H1 (cell line): ENCODE measurements around the gene NME4. TPM values are rescaled to one million over a fixed set of nuclear protein-coding genes. Genes with fewer than 3 reads are reported as not detected.

ENCODE experiments used
- CTCF ChIA-PET: fragments of 300-600 bp; sonication (Branson Sonifier 250); formaldehyde crosslinking; loops from one replicate; lab custom pipeline; 2021; ENCODE audit not compliant: partially characterized antibody; lab: Charles Lee
- POLR2A ChIA-PET: fragments of 300-600 bp; sonication (Branson Sonifier 250); formaldehyde crosslinking; loops from one replicate; lab custom pipeline; 2021; ENCODE audit warnings: inconsistent platforms; ENCODE audit not compliant: partially characterized antibody; lab: Charles Lee
- DNase-seq, 2 experiments: peaks; one replicate each; pipeline versions ENCODE4 v3.0.0 to v3.0.0-alpha.2; 2010 to 2022; ENCODE audit warnings: low spot score in 2 of 2, low read depth in 1 of 2, mixed read lengths in 1 of 2
- FAIRE-seq: peaks from 2 replicates; lab custom pipeline; 2011; peaks lifted over from hg19 to GRCh38; lab: Jason Lieb, UNC
- H2AFZ ChIP-seq: 2 replicates; pipeline ENCODE4 v1.8.1; 2012; ENCODE audit warnings: low read length, inconsistent platforms
- H2AK5ac ChIP-seq: 2 replicates; pipeline ENCODE4 v1.6.1; 2013; ENCODE audit warnings: low read depth, low read length
- H2BK120ac ChIP-seq: replicated peaks from 2 replicates; pipeline ENCODE3; 2013; ENCODE audit warnings: low read depth, low read length, inconsistent platforms
- H2BK12ac ChIP-seq: 2 replicates; pipeline ENCODE4 v1.6.1; 2013; ENCODE audit warnings: low read depth, low read length
- H2BK15ac ChIP-seq: 2 replicates; pipeline ENCODE4 v1.6.1; 2013; ENCODE audit warnings: low read length
- H2BK20ac ChIP-seq: 2 replicates; pipeline ENCODE4 v1.6.1; 2013; ENCODE audit warnings: low read length
- H2BK5ac ChIP-seq: 2 replicates; pipeline ENCODE4 v1.6.1; 2013; ENCODE audit warnings: low read depth, low read length
- H3K14ac ChIP-seq: 2 replicates; pipeline ENCODE4 v1.6.1; 2013; ENCODE audit warnings: inconsistent platforms; ENCODE audit not compliant: insufficient read length
- H3K18ac ChIP-seq: 2 replicates; pipeline ENCODE4 v1.6.1; 2013; ENCODE audit warnings: low read length; ENCODE audit errors: extremely low read depth
- H3K23ac ChIP-seq: 2 replicates; pipeline ENCODE4 v1.6.1; 2013; ENCODE audit warnings: inconsistent platforms; ENCODE audit not compliant: insufficient read length
- H3K23me2 ChIP-seq: 2 replicates; pipeline ENCODE4 v1.6.1; 2013; ENCODE audit warnings: low read depth, low read length
- H3K27ac ChIP-seq: 2 replicates; pipeline ENCODE4 v1.6.1; 2011; ENCODE audit warnings: low read depth, low read length, inconsistent platforms
- H3K27me3 ChIP-seq, 4 experiments: replicated peaks in 1 of 4; 1 replicate in 1 of 4; 2 replicates in 3 of 4; pipeline versions ENCODE4 v1.6.1 to v1.8.1; 2011 to 2013; ENCODE audit warnings: low read length in 3 of 4, mild to moderate bottlenecking in 3 of 4, inconsistent platforms in 2 of 4, mixed read lengths in 2 of 4, moderate library complexity in 1 of 4; ENCODE audit not compliant: control insufficient read depth in 3 of 4, insufficient read depth in 3 of 4; ENCODE audit errors: extremely low read depth in 1 of 4
- H3K36me3 ChIP-seq, 4 experiments: 2 replicates each; pipeline versions ENCODE4 v1.6.1 to v1.8.1; 2011 to 2013; ENCODE audit warnings: mild to moderate bottlenecking in 4 of 4, low read length in 3 of 4, moderate library complexity in 2 of 4, control low read depth in 1 of 4, inconsistent platforms in 1 of 4; ENCODE audit not compliant: insufficient read depth in 4 of 4, control insufficient read depth in 2 of 4
- H3K4ac ChIP-seq: replicated peaks from 2 replicates; pipeline ENCODE3; 2013; ENCODE audit warnings: low read length, low read depth, mixed read lengths, inconsistent platforms; ENCODE audit not compliant: insufficient read length
- H3K4me1 ChIP-seq, 4 experiments: replicated peaks in 1 of 4; 1 replicate in 1 of 4; 2 replicates in 3 of 4; pipeline versions ENCODE4 v1.6.1 to v1.8.1; 2011 to 2013; ENCODE audit warnings: low read length in 3 of 4, inconsistent platforms in 2 of 4, mixed read lengths in 1 of 4; ENCODE audit not compliant: insufficient read depth in 4 of 4, control insufficient read depth in 3 of 4
- H3K4me2 ChIP-seq, 2 experiments: 2 replicates each; pipeline versions ENCODE4 v1.6.1 to v1.8.1; 2011 to 2013; ENCODE audit warnings: low read depth in 2 of 2, low read length in 2 of 2, control low read depth in 1 of 2, inconsistent platforms in 1 of 2, mild to moderate bottlenecking in 1 of 2; ENCODE audit not compliant: insufficient read depth in 1 of 2
- H3K4me3 ChIP-seq, 4 experiments: fragments of 200-600, 300-600 bp in 1 of 4; sonication (generic), shearing (Covaris generic), sonication (Bioruptor Twin) in 1 of 4; 2 replicates each; pipeline versions ENCODE4 v1.5.1 to v1.8.1; 2011 to 2016; ENCODE audit warnings: low read length in 4 of 4, low read depth in 3 of 4, control low read depth in 2 of 4, inconsistent platforms in 2 of 4, mild to moderate bottlenecking in 2 of 4, mixed read lengths in 1 of 4, moderate library complexity in 1 of 4; ENCODE audit not compliant: insufficient read depth in 2 of 4; ENCODE audit errors: extremely low read depth in 1 of 4
- H3K56ac ChIP-seq: replicated peaks from 2 replicates; pipeline ENCODE3; 2013; ENCODE audit warnings: low read depth, mild to moderate bottlenecking, mixed read lengths, low read length, inconsistent platforms; ENCODE audit not compliant: insufficient read length
- H3K79me1 ChIP-seq: 2 replicates; pipeline ENCODE4 v1.6.1; 2013; ENCODE audit warnings: low read depth, low read length, control low read depth
- H3K79me2 ChIP-seq, 2 experiments: 2 replicates each; pipeline versions ENCODE4 v1.6.1 to v1.8.1; 2012 to 2013; ENCODE audit warnings: low read length in 2 of 2, mild to moderate bottlenecking in 2 of 2, inconsistent platforms in 1 of 2; ENCODE audit not compliant: insufficient read depth in 2 of 2, control insufficient read depth in 1 of 2
- H3K9ac ChIP-seq, 4 experiments: replicated peaks in 1 of 4; 1 replicate in 1 of 4; 2 replicates in 3 of 4; pipeline versions ENCODE4 v1.6.1 to v1.8.1; 2011 to 2013; ENCODE audit warnings: low read depth in 3 of 4, low read length in 3 of 4, control low read depth in 2 of 4, mild to moderate bottlenecking in 2 of 4, moderate library complexity in 2 of 4, inconsistent platforms in 1 of 4; ENCODE audit errors: extremely low read depth in 1 of 4
- H3K9me3 ChIP-seq, 2 experiments: 2 replicates each; pipeline versions ENCODE4 v1.6.1 to v1.8.1; 2012 to 2013; ENCODE audit warnings: mild to moderate bottlenecking in 2 of 2, moderate library complexity in 2 of 2, control low read depth in 1 of 2, inconsistent platforms in 1 of 2, low read depth in 1 of 2, low read length in 1 of 2, mixed read lengths in 1 of 2; ENCODE audit not compliant: insufficient read depth in 2 of 2
- H4K20me1 ChIP-seq, 2 experiments: replicated peaks in 1 of 2; 2 replicates each; pipeline versions ENCODE3 to v1.8.1; 2011 to 2013; ENCODE audit warnings: inconsistent platforms in 2 of 2, low read length in 2 of 2, mild to moderate bottlenecking in 1 of 2; ENCODE audit not compliant: insufficient read depth in 2 of 2, control insufficient read depth in 1 of 2
- H4K5ac ChIP-seq: 2 replicates; pipeline ENCODE4 v1.6.1; 2013; ENCODE audit warnings: low read length, low read depth, mixed read lengths, inconsistent platforms; ENCODE audit not compliant: insufficient read length
- H4K8ac ChIP-seq: 2 replicates; pipeline ENCODE4 v1.8.0; 2013; ENCODE audit warnings: mild to moderate bottlenecking, moderate library complexity, low read length, inconsistent platforms; ENCODE audit not compliant: insufficient read depth; ENCODE audit errors: extremely low read depth
- H4K91ac ChIP-seq: replicated peaks from 2 replicates; pipeline ENCODE3; 2013; ENCODE audit warnings: low read length, mixed read lengths, inconsistent platforms; ENCODE audit not compliant: insufficient read length
- BACH1 ChIP-seq: IDR thresholded peaks from 2 replicates; pipeline ENCODE4 v1.6.1; 2012; ENCODE audit warnings: low read length, improper control_type of control experiment
- BRCA1 ChIP-seq: IDR thresholded peaks from 2 replicates; pipeline ENCODE4 v1.6.1; 2012; ENCODE audit warnings: low read depth, low read length, improper control_type of control experiment
- CHD1 ChIP-seq: IDR thresholded peaks from 2 replicates; pipeline ENCODE4 v1.6.1; 2012; ENCODE audit warnings: low read depth, low read length, improper control_type of control experiment
- FOSL1 ChIP-seq: IDR thresholded peaks from 2 replicates; pipeline ENCODE4 v1.6.1; 2011; ENCODE audit warnings: mild to moderate bottlenecking, low read depth, low read length, moderate library complexity; ENCODE audit not compliant: insufficient read depth
- NRF1 ChIP-seq: IDR thresholded peaks from 2 replicates; pipeline ENCODE4 v1.6.1; 2011; ENCODE audit warnings: mild to moderate bottlenecking, low read depth, low read length, improper control_type of control experiment
- POLR2A ChIP-seq, 2 experiments: IDR thresholded peaks; 1 replicate in 1 of 2; 2 replicates in 1 of 2; pipeline ENCODE4 v1.6.1; 2011; ENCODE audit warnings: low read depth in 2 of 2, low read length in 2 of 2, mild to moderate bottlenecking in 2 of 2; ENCODE audit errors: control extremely low read depth in 1 of 2
- POLR2AphosphoS5 ChIP-seq: IDR thresholded peaks from 2 replicates; pipeline ENCODE4 v1.6.1; 2011; ENCODE audit warnings: low read depth, low read length
- RAD21 ChIP-seq, 2 experiments: IDR thresholded peaks in 1 of 2; conservative IDR thresholded peaks in 1 of 2; 2 replicates each; pipeline ENCODE4 v1.6.1; 2011; ENCODE audit warnings: low read depth in 2 of 2, low read length in 2 of 2, improper control_type of control experiment in 1 of 2, inconsistent platforms in 1 of 2, mild to moderate bottlenecking in 1 of 2, moderate library complexity in 1 of 2
- RFX5 ChIP-seq: IDR thresholded peaks from 2 replicates; pipeline ENCODE4 v1.6.1; 2011; ENCODE audit warnings: low read depth, low read length, improper control_type of control experiment, borderline replicate concordance
- SIRT6 ChIP-seq: IDR thresholded peaks from one replicate; pipeline ENCODE4 v1.7.1; 2012; ENCODE audit warnings: low read length, inconsistent platforms
- TCF12 ChIP-seq: IDR thresholded peaks from 2 replicates; pipeline ENCODE4 v1.6.1; 2011; ENCODE audit warnings: low read depth, mild to moderate bottlenecking, low read length
- WGBS, 2 experiments: shearing (Covaris generic) in 1 of 2; methylation state at CpG; one replicate each; pipeline versions ENCODE4 v1.1.6 to v1.1.7; 2013 to 2015; ENCODE audit warnings: low lambda C conversion rate in 2 of 2, mixed read lengths in 2 of 2, inconsistent platforms in 1 of 2, low coverage in 1 of 2, missing lambda C conversion rate in 1 of 2; ENCODE audit not compliant: insufficient replicate concordance in 2 of 2, insufficient coverage in 1 of 2, insufficient read length in 1 of 2; ENCODE audit errors: extremely low coverage in 1 of 2, missing lambda C conversion rate in 1 of 2; 5-methylcytosine and 5-hydroxymethylcytosine counted together
- polyA plus RNA-seq, 7 experiments: library from polyadenylated mRNA; depleted of rRNA in 3 of 7; stranded (reverse) in 5 of 7; unstranded in 2 of 7; fragments of >200 nt in 5 of 7; fragments of 200-250 nt in 2 of 7; gene quantifications; 1 replicate in 5 of 7; 2 replicates in 1 of 7; 4 replicates in 1 of 7; pipeline versions ENCODE4 v1.2.1 to v1.2.3, GENCODE V29; 2011 to 2013; ENCODE audit warnings: missing spikeins in 2 of 7, mixed read lengths in 2 of 7
- total RNA-seq: library from RNA; stranded (reverse); fragmentation: NEBNext Ultra II Directional; extraction: Animal tissue kit (Norgen Biotek cat#: 25700); gene quantifications from 2 replicates; pipeline ENCODE4 v1.2.1, GENCODE V29; 2021
- TF ChIP-seq, protein P1 (sequence below): IDR thresholded peaks from 2 replicates; pipeline ENCODE4 v1.6.1; 2012; ENCODE audit warnings: low read length, inconsistent platforms

Gene NME4
- total and polyA plus RNA-seq, 2 of the 8 experiments (the other 6 are each of a cell fraction or from before 2014, with no cell fraction given), result 408 to 863 TPM

- no peak overlapping the region for H3K56ac ChIP-seq
- no peak overlapping the region for H3K14ac ChIP-seq
- H2BK15ac ChIP-seq, result no peak overlapping the region
- H3K23me2 ChIP-seq, result no peaks in the 10 kb centered on the region
- no peak overlapping the region for H4K8ac ChIP-seq
- peaks cover 3% of the 10 kb centered on the region for H3K79me1 ChIP-seq
- CTCF ChIA-PET, result interaction anchor here (1.3 to 1.8 kb wide), 3 partner anchors 25 to 49 kb away, joined by 3 to 6 read pairs (median 5); no protein-coding TSS in a partner anchor
- 88% methylated on average over 6 of the region's 6 CpGs; no CpG with 5 or more reads in 1 of the 2 experiments for WGBS, 2 experiments
- no peaks in the 10 kb centered on the region for H3K36me3 ChIP-seq
- H2AK5ac ChIP-seq, result no peak overlapping the region
- no peak overlapping the region for H2BK12ac ChIP-seq
- no peaks in the 10 kb centered on the region for H3K4me1 ChIP-seq
- no peak overlapping the region for H4K5ac ChIP-seq
- TF ChIP-seq SIRT6, result no peak
- TF ChIP-seq, protein P1, sequence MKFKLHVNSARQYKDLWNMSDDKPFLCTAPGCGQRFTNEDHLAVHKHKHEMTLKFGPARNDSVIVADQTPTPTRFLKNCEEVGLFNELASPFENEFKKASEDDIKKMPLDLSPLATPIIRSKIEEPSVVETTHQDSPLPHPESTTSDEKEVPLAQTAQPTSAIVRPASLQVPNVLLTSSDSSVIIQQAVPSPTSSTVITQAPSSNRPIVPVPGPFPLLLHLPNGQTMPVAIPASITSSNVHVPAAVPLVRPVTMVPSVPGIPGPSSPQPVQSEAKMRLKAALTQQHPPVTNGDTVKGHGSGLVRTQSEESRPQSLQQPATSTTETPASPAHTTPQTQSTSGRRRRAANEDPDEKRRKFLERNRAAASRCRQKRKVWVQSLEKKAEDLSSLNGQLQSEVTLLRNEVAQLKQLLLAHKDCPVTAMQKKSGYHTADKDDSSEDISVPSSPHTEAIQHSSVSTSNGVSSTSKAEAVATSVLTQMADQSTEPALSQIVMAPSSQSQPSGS, result no peak
- no peak for TF ChIP-seq CHD1
- no peak for TF ChIP-seq POLR2AphosphoS5
- TF ChIP-seq POLR2A (IDR thresholded peaks at IDR 0.05; ENCODE audit: control extremely low read depth in 1 of 2, low read depth in 2 of 2, low read length in 2 of 2), result no peak
- TF ChIP-seq RFX5, result no peak
- TF ChIP-seq NRF1, result no peak
- no peak for TF ChIP-seq BACH1
- no peak for TF ChIP-seq BRCA1
- no peak for TF ChIP-seq RAD21 (IDR thresholded peaks at IDR 0.05 in 1 of 2, conservative IDR thresholded peaks at IDR 0.05 in 1 of 2; ENCODE audit: low read depth in 2 of 2, low read length in 2 of 2)
- TF ChIP-seq FOSL1, result no peak
- no peak for TF ChIP-seq TCF12
- H3K9me3 ChIP-seq, result no peaks in the 10 kb centered on the region
- H2BK20ac ChIP-seq, result no peak overlapping the region
- H3K4me3 ChIP-seq, result no peak overlapping the region
- H2AFZ ChIP-seq, result no peak overlapping the region
- no peaks in the 10 kb centered on the region for H3K27me3 ChIP-seq
- peaks cover 0 to 24% of the 10 kb centered on the region in 2 experiments; a peak in 2 of 4 replicates for H3K79me2 ChIP-seq
- no peak overlapping the region for H3K18ac ChIP-seq
- no peak overlapping the region for H3K9ac ChIP-seq
- DNase-seq (no peak), FAIRE-seq (no peak)
- H2BK5ac ChIP-seq, result no peak overlapping the region
- no peak overlapping the region for H3K23ac ChIP-seq
- no peak overlapping the region for H3K4ac ChIP-seq
- H3K4me2 ChIP-seq, result no peak overlapping the region
- no peak overlapping the region for H3K27ac ChIP-seq
- H4K91ac ChIP-seq, result no peak overlapping the region
- POLR2A ChIA-PET, result interaction anchor here (1.4 kb wide), 1 partner anchor 50 kb away, joined by 3 read pairs; no protein-coding TSS in a partner anchor
- peaks cover 0 to 9% of the 10 kb centered on the region in 2 experiments for H4K20me1 ChIP-seq
- no peak overlapping the region for H2BK120ac ChIP-seq
These were observed 44.4 kb downstream of the NME4 start for GRCh38 chr16:441447-441846.
